ENCODE data around the gene DISC1. TPM values are rescaled to one million over a fixed set of nuclear protein-coding genes. Genes with fewer than 3 reads are reported as not detected.

DISC1 gene
- total and polyA plus RNA-seq, 2 experiments from 2014 or later, result 2.1 to 6.5 TPM

- Mint-ChIP-seq H3K36me3 (ENCODE audit: low read depth) (no peaks in the 10 kb centered on the region), H3K4me1 (peaks cover 16% of the 10 kb centered on the region; the same call in 2 of the 3 replicates), H3K27me3 (ENCODE audit: insufficient read depth, low read depth, poor library complexity) (peaks cover 5% of the 10 kb centered on the region), H3K27ac (no peak overlapping the region), H3K4me3 (no peak overlapping the region), H3K9me3 (no peaks in the 10 kb centered on the region; the same call in 2 of the 3 replicates)
- no peak for ATAC-seq
- Histone ChIP-seq H3K36me3 (ENCODE audit: insufficient read depth) (no peaks in the 10 kb centered on the region), H3K9me2 (ENCODE audit: insufficient read depth) (peaks cover 7% of the 10 kb centered on the region), H3K79me2 (replicated peaks; ENCODE audit: insufficient read depth) (no peaks in the 10 kb centered on the region), H3K27ac (ENCODE audit: low read depth) (no peak overlapping the region), H3K4me1 (ENCODE audit: insufficient read depth) (no peaks in the 10 kb centered on the region; the same call in 1 of the 2 replicates), H2AFZ (no peak overlapping the region), H4K20me1 (replicated peaks; ENCODE audit: insufficient read depth) (no peaks in the 10 kb centered on the region), H3K27me3 (ENCODE audit: insufficient read depth) (no peaks in the 10 kb centered on the region), H3K4me2 (no peak overlapping the region), H3K4me3 (no peak overlapping the region), H3F3A (replicated peaks; ENCODE audit: low read depth) (no peaks in the 10 kb centered on the region)
- no peak for DNase-seq (ENCODE audit: low spot score)
- TF ChIP-seq EZH2 (IDR thresholded peaks at IDR 0.05; ENCODE audit: low read depth, unreplicated experiment), result no peak
- TF ChIP-seq NANOG (IDR thresholded peaks at IDR 0.05; ENCODE audit: borderline replicate concordance), result no peak
- no peak for TF ChIP-seq STAT1 (IDR thresholded peaks at IDR 0.05; ENCODE audit: unreplicated experiment)
- TF ChIP-seq ZNF331 (CRISPR knock-in tag; IDR thresholded peaks at IDR 0.05; ENCODE audit: low read depth), result no peak
- no peak for TF ChIP-seq ZNF462 (CRISPR knock-in tag; IDR thresholded peaks at IDR 0.05)
- TF ChIP-seq EZH2phosphoT487 (IDR thresholded peaks at IDR 0.05; ENCODE audit: unreplicated experiment), result no peak
- TF ChIP-seq JUNB (IDR thresholded peaks at IDR 0.05; ENCODE audit: unreplicated experiment), result no peak
- no peak for TF ChIP-seq POLR2AphosphoS5 (IDR thresholded peaks at IDR 0.05; ENCODE audit: low read depth)
- no peak for TF ChIP-seq ETS1 (IDR thresholded peaks at IDR 0.05)
- no peak for TF ChIP-seq CTCF (conservative IDR thresholded peaks at IDR 0.05; ENCODE audit: low read depth in 2 of 2)
- no peak for TF ChIP-seq ZNF114 (CRISPR knock-in tag; IDR thresholded peaks at IDR 0.05)
- TF ChIP-seq REST (IDR thresholded peaks at IDR 0.05; ENCODE audit: unreplicated experiment), result no peak
- TF ChIP-seq CREB1 (CRISPR knock-in tag; IDR thresholded peaks at IDR 0.05; ENCODE audit: low read depth), result no peak
Measured at GRCh38 chr1:231938211-231938610, 311.6 kb downstream of the DISC1 start.
